Endothelial cell of umbilical vein (primary cell): ENCODE results near the gene LRRC7.

ENCODE experiments used
- CTCF ChIP-seq, 2 donors: IDR thresholded peaks; 1 replicate in 1 of 2; 2 replicates in 1 of 2; pipeline ENCODE4 v1.5.1; 2011; ENCODE audit warnings: low read length in 2 of 2, mild to moderate bottlenecking in 2 of 2, moderate library complexity in 2 of 2, control low read depth in 1 of 2, inconsistent platforms in 1 of 2, low read depth in 1 of 2; ENCODE audit not compliant: insufficient read depth in 1 of 2; ENCODE audit errors: extremely low read depth in 1 of 2
- EZH2 ChIP-seq: IDR thresholded peaks from 2 replicates; pipeline ENCODE4 v1.6.1; 2012; ENCODE audit warnings: borderline replicate concordance, low read depth, mild to moderate bottlenecking, moderate library complexity, low read length, inconsistent platforms; ENCODE audit not compliant: severe bottlenecking
- GATA2 ChIP-seq: IDR thresholded peaks from 2 replicates; pipeline ENCODE4 v1.7.0; 2011; ENCODE audit warnings: low read depth, mild to moderate bottlenecking, moderate library complexity, mixed read lengths, low read length; ENCODE audit not compliant: insufficient read length, insufficient read depth
- JUN ChIP-seq: IDR thresholded peaks from 2 replicates; pipeline ENCODE4 v1.6.1; 2011; ENCODE audit warnings: borderline replicate concordance, low read depth; ENCODE audit not compliant: insufficient read length, insufficient read depth
- MAX ChIP-seq: IDR thresholded peaks from 2 replicates; pipeline ENCODE4 v1.6.1; 2011; ENCODE audit not compliant: insufficient read depth, insufficient read length
- MYC ChIP-seq: IDR thresholded peaks from one replicate; pipeline ENCODE4 v1.6.1; 2011; ENCODE audit warnings: mild to moderate bottlenecking, low read depth, low read length
- POLR2A ChIP-seq: IDR thresholded peaks from 2 replicates; pipeline ENCODE4 v1.6.1; 2012; ENCODE audit warnings: low read depth, mild to moderate bottlenecking, control low read depth, low read length
- POLR2AphosphoS5 ChIP-seq: IDR thresholded peaks from 2 replicates; pipeline ENCODE4 v1.6.1; 2012; ENCODE audit warnings: low read depth, mild to moderate bottlenecking, control low read depth, low read length, moderate library complexity; ENCODE audit not compliant: insufficient read depth

- TF ChIP-seq MAX, result no peak
- TF ChIP-seq CTCF (IDR thresholded peaks at IDR 0.05; ENCODE audit: extremely low read depth in 1 of 2, insufficient read depth in 1 of 2, low read depth in 1 of 2, low read length in 2 of 2), result no peak
- no peak for TF ChIP-seq JUN
- no peak for TF ChIP-seq GATA2
- TF ChIP-seq MYC, result no peak
- TF ChIP-seq EZH2, result no peak
- TF ChIP-seq POLR2A, result no peak
- TF ChIP-seq POLR2AphosphoS5, result no peak
These were observed 48.7 kb upstream of the LRRC7 start for GRCh38 chr1:69519006-69519405.
